Progenitor cell of endocrine pancreas (in vitro differentiated cells): Measurements from ENCODE around the gene PCDHGB2. TPM values are rescaled to one million over a fixed set of nuclear protein-coding genes. Genes with fewer than 3 reads are reported as not detected.
"Not testable (repeated sequence)": the region's sequence is repeated elsewhere in the genome, so short reads cannot be mapped to it uniquely, and the experiment has no call there.

Source experiments
- DNase-seq: peaks from one replicate; pipeline ENCODE4 v3.0.0; 2021; ENCODE audit warnings: low spot score; ENCODE audit not compliant: unreplicated experiment
- H3K27ac Mint-ChIP-seq: 2 replicates; pipeline ENCODE4 v1.8.0; 2021; ENCODE audit warnings: mild to moderate bottlenecking, moderate library complexity, mixed read lengths
- H3K27me3 Mint-ChIP-seq: 2 replicates; pipeline ENCODE4 v1.8.0; 2021; ENCODE audit warnings: mixed read lengths
- H3K36me3 Mint-ChIP-seq: 2 replicates; pipeline ENCODE4 v1.8.0; 2022; ENCODE audit warnings: mixed read lengths; ENCODE audit not compliant: insufficient read depth
- H3K4me1 Mint-ChIP-seq: 2 replicates; pipeline ENCODE4 v1.8.0; 2021; ENCODE audit warnings: low read depth, mixed read lengths
- H3K4me3 Mint-ChIP-seq: 2 replicates; pipeline ENCODE4 v1.8.0; 2021; ENCODE audit warnings: low read depth, mild to moderate bottlenecking, moderate library complexity, mixed read lengths
- H3K9me3 Mint-ChIP-seq: 2 replicates; pipeline ENCODE4 v1.8.0; 2021; ENCODE audit warnings: low read depth, mixed read lengths
- CTCF ChIP-seq: fragments of 200-600 bp; sonication (generic); IDR thresholded peaks from one replicate; pipeline ENCODE4 v1.5.0; 2021; ENCODE audit warnings: antibody characterized with exemption, mild to moderate bottlenecking; ENCODE audit not compliant: unreplicated experiment
- total RNA-seq: library from RNA; stranded (reverse); gene quantifications from 2 replicates; pipeline ENCODE4 v1.2.1, GENCODE V29; 2021

PCDHGB2 gene
- total RNA-seq, 1 donor from 2014 or later: 0.89 TPM

GRCh38 chr5:141330299-141331080, 29.3 kb upstream of the PCDHGB2 start, which contains the start of gene PCDHGA1:
Gene PCDHGA1 (plus strand): TSS chr5:141330514.
- H3K4me3 Mint-ChIP-seq: no peak within 1 kb of the TSS
- H3K9me3 Mint-ChIP-seq: peaks cover 54% of the 10 kb centered on the region
- H3K27me3 Mint-ChIP-seq: no peaks in the 10 kb centered on the region
- no peaks in the 10 kb centered on the region for H3K4me1 Mint-ChIP-seq
- H3K27ac Mint-ChIP-seq: no peak within 1 kb of the TSS
- no peak for DNase-seq
- no peak for TF ChIP-seq CTCF
- H3K36me3 Mint-ChIP-seq: peaks cover 24% of the 10 kb centered on the region

GRCh38 chr5:141332571-141332970, 27.2 kb upstream of the PCDHGB2 start:
- peaks cover 23% of the 10 kb centered on the region for H3K36me3 Mint-ChIP-seq
- not testable (repeated sequence) for H3K4me3 Mint-ChIP-seq, H3K27me3 Mint-ChIP-seq, H3K4me1 Mint-ChIP-seq, DNase-seq, H3K27ac Mint-ChIP-seq
- H3K9me3 Mint-ChIP-seq: peaks cover 56% of the 10 kb centered on the region

DNA sequence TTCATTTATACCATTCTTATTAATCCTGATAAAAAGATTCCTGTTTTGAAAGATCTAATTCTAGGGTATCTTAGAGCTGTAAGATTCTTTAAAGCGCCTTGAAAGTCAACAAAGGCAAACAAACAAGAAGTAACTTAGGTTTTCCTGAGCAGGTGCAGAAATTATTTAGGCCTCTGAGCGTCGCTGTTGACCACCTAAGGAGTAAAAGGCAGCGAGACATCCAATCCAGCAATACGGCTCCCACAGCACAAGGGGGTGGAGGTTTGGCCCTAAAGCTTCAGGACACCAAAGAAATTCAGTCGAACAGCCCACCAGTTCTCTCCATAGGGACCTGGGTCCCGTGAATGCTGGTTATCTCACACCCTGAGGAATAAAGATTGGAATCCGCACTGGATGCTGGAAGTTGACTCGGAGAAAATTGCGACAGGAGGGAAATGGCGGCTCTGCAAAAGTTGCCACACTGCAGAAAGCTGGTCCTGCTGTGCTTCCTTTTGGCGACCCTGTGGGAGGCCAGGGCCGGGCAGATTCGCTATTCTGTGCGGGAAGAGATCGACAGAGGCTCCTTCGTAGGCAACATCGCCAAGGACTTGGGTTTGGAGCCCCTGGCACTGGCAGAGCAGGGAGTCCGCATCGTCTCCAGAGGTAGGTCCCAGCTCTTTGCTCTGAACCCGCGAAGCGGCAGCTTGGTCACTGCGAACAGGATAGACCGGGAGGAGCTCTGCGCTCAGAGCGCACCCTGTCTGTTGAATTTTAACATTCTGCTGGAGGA, 21.1 kb upstream of the PCDHGB2 start, which contains the start of gene PCDHGA2:
Gene PCDHGA2 (plus strand): TSS at position 223 of the 769 bp plus-strand sequence.
- no peak for DNase-seq
- Mint-ChIP-seq H3K4me1 (no peaks in the 10 kb centered on the region), H3K9me3 (peaks cover 62% of the 10 kb centered on the region), H3K4me3 (no peak within 1 kb of the TSS), H3K27ac (no peak within 1 kb of the TSS), H3K36me3 (peaks cover 17% of the 10 kb centered on the region), H3K27me3 (no peaks in the 10 kb centered on the region)
- TF ChIP-seq CTCF: no peak

DNA sequence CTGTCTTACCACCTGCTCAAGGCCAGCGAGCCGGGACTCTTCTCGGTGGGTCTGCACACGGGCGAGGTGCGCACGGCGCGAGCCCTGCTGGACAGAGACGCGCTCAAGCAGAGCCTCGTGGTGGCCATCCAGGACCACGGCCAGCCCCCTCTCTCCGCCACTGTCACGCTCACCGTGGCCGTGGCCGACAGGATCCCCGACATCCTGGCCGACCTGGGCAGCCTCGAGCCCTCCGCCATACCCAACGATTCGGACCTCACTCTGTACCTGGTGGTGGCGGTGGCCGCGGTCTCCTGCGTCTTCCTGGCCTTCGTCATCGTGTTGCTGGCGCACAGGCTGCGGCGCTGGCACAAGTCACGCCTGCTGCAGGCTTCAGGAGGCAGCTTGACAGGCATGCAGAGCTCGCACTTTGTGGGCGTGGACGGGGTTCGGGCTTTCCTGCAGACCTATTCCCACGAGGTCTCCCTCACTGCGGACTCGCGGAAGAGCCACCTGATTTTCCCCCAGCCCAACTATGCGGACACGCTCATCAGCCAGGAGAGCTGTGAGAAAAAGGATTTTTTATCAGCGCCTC, 18.9 kb upstream of the PCDHGB2 start:
- not testable (repeated sequence) for H3K27me3 Mint-ChIP-seq, DNase-seq, H3K4me1 Mint-ChIP-seq, H3K27ac Mint-ChIP-seq, H3K4me3 Mint-ChIP-seq
- H3K9me3 Mint-ChIP-seq: peaks cover 50% of the 10 kb centered on the region
- peaks cover 14% of the 10 kb centered on the region for H3K36me3 Mint-ChIP-seq

DNA sequence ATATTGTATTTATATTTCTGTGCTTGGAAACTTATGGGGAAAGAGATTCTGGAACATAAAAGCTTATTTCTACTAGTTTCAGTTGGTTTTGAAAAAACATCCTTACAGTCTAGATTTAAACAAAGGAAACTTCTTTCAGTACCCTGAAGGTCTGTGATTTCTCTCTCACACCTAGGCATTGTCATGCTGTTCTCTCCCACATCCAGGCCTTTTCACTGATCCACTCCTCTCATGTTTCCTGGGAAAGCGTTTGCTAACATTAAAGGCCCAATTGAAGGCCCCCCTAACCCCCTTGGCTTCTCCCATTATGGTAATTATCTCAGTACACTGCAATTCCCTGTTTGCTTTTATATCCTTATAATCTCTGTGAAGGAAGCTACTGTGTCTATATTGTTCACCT, 17.0 kb upstream of the PCDHGB2 start:
- no peaks in the 10 kb centered on the region for H3K27me3 Mint-ChIP-seq
- no peaks in the 10 kb centered on the region for H3K4me1 Mint-ChIP-seq
- H3K27ac Mint-ChIP-seq: no peak overlapping the region
- no peak for TF ChIP-seq CTCF
- H3K9me3 Mint-ChIP-seq: peaks cover 43% of the 10 kb centered on the region
- H3K36me3 Mint-ChIP-seq: peaks cover 12% of the 10 kb centered on the region
- no peak overlapping the region for H3K4me3 Mint-ChIP-seq
- no peak for DNase-seq

DNA sequence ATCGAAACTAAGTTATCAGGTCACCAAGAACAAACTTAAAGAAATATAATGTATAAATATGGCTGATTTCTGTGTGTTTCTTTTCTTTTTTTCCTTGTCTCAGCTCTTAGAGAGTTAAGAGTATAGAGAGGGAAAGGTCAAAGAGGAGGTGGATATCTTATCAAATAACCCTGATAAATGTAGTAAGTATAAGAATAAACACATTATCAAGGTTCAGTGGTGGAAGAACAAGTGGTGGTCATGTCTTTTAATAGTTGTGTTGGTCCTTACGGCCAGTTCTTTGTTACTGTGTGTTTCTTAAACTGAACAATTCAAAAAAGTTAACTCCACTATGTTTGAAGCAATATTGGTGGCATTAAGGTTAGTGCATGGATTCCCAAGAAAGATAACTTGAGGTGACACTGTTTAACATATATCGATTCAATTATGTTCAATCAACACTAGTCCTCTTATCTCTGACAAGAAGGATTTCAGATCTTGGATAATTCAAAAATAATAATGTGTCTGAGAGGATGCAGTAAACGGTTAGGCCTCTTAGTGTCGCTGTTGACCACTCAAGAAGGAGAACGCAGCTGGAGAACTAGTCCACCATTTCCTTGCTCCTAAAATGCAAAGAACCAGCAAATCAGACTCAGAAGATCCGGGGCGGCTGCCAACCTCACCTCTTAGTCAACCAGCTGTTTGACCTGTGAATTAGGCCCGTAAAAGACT, 16.4 kb upstream of the PCDHGB2 start, which contains the start of gene PCDHGA3:
Gene PCDHGA3 (plus strand): TSS at position 588 of the 711 bp plus-strand sequence. CDS start 205 bp downstream, outside the sequence.
- Mint-ChIP-seq H3K27me3 (no peaks in the 10 kb centered on the region), H3K4me3 (peak within 1 kb of the TSS; percentile 49), H3K9me3 (peaks cover 37% of the 10 kb centered on the region), H3K36me3 (peaks cover 11% of the 10 kb centered on the region), H3K4me1 (no peaks in the 10 kb centered on the region), H3K27ac (no peak within 1 kb of the TSS)
- no peak for DNase-seq
- TF ChIP-seq CTCF: no peak
